Measurements from ENCODE around the gene PHF21B.
"Not testable (repeated sequence)": the region's sequence is repeated elsewhere in the genome, so short reads cannot be mapped to it uniquely, and the experiment has no call there.

PHF21B gene

DNA sequence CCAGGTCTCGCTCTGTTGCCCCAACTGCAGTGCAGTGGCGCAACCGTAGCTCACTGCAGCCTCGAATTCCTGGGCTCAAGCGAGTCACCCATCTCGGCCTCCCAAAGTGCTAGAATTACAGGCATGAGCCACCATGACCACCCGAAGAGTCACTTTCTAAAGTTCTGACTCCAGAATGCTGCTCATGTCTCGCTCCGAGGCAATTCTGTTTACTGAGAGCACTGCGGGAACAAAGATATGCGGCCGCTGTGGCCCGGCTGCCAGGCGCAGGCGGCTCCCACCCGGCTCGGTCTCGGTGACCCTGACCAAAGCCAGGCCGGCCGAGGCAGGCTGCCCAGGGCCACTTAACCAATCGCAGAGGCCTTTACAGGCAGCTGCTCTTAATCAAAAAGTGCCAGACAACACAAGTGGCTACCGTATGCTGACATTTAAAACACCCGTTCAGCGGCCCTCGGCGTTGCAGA, 78.7 kb downstream of the PHF21B start:
- no peak for DNase-seq

DNA sequence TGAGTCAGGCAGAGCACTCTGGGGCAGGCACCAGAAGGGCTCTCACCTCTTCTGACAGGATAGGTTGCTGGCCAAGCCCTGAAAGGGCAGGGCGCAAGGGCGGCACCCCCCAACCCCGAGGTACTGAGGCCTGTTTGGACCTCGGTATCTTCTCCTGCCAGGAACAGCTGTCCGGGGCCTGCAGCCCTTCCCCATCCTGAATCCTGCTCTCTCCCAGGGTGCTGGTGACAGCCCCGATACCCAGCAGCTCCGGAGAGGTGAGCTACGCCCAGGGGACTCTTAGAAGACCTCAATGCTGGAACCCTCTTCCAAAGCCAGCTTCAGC, 79.1 kb downstream of the PHF21B start:
- no peak for DNase-seq

- no peak for DNase-seq
Observed at GRCh38 chr22:44930016-44930710, 79.6 kb downstream of the PHF21B start.

GRCh38 chr22:44929359-44930015, 80.3 kb downstream of the PHF21B start:
- no peak for DNase-seq

DNA sequence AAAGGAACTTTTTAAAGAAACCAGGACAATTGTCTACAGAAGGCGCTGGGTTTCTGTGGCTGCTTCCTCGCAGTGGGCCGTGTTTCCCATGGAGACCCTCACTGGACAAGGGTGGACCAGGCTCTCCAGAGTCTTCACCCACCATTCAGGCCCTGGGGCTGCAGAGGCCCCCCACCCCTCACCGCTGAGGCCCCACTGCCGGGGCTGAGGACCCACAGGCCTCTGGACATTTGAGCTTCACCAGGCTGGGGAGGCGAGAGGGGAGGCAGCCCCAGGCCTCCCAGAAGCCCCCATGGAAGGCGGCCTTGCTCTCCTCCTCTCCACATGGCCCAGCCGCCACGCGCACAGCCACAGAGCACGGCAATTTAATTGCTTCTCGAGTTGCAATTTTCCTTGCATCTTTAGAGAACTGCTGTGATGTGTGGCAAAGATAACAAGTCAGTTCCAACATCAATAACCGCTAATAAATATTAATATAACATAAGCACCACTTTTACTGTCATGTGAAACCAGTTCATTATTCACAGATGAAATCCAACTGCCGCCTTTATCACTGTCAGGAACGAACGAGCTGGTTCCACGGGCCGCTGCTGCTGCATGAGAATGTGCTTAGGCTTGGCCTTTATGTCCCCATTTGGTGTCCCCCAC, 81.0 kb downstream of the PHF21B start:
- DNase-seq = no peak

DNA sequence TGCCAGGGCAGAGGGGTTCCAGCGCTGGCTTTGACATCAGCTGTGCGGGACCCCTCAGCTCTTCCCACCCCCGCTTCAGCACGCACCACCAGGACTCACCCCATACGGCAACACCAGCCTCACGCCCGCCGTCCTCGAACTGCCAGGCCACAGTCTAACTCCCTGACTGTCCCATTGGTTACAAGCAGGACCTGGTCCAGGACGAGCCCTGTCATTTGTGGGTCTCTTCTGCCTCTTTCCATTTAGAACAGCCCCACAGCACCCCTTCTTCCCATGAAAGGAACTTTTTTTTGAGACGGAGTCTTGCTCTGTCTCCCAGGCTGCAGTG, 81.7 kb downstream of the PHF21B start:
- no peak for DNase-seq

DNA sequence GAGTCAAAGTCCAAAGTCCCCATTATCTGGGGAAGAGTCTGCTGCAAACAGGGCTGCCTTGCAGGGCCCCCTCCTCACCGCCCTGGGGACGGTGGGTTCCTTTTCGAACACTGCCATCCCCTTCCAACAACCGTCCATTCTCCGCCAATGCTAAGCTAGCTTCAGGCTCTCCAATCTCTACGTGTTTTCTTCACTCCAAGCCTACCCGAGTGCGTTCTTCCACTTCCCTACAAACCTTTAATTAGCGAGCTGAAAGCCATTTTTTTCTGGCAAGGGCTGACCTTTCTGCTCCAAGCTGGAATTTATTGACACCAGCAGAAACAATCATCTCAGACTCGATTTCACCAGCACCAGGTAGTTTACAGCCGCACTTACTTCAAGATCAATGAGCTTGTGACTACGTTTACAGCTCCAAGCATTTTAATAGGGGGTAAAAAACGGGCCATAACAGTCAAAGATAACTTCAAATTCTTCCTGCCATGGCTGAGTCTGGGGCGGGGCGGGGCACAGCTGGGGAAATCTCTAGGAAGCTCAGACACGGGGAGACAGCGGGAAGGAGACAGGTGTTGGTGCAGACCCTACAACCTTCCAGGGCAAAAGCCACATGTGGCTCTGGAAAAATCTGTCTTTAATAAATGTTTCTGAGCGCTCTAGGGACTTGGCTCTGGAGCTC, 82.2 kb downstream of the PHF21B start:
- no peak for DNase-seq

GRCh38 chr22:44926491-44927415, 83.1 kb downstream of the PHF21B start:
- DNase-seq = no peak

DNA sequence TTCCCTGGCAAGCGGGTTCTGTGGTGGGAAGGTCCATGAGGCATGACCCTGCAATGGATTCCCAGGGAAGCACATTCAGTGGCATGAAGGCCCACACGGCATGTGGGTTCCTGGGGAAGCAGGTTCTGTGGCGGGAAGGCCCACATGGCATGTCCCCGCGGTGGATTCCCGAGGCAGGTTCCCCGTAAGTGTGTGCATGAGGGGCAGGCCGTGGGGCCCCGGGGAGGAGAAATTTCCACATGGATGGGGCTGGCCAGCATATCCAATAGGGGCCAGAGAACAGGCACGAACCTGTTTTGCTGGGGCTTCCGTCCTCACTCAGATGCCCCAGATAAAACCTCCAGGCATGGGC, 83.7 kb downstream of the PHF21B start:
- DNase-seq = no peak

- DNase-seq = no peak
Observed at GRCh38 chr22:44925465-44926123, 84.2 kb downstream of the PHF21B start.

DNA sequence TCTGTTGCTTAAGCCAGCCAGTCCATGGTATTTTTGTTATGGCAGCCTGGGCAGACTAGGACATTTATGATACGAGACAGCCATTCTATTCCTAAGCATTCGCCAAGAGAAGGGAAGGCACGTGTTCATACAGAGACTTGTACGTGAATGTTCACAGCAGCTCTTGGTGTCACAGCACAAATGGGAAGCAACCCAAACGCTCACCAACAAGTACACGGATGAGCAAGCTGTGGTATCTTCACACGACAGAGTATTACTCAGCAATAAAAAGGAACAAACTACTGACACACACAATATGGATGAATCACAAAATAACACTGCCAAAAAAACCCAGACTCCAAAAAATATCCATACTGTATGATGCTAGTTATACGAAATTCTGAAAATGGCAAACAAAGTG, 85.1 kb downstream of the PHF21B start:
- DNase-seq = no peak

GRCh38 chr22:44924098-44924497, 85.7 kb downstream of the PHF21B start:
- DNase-seq = no peak

DNA sequence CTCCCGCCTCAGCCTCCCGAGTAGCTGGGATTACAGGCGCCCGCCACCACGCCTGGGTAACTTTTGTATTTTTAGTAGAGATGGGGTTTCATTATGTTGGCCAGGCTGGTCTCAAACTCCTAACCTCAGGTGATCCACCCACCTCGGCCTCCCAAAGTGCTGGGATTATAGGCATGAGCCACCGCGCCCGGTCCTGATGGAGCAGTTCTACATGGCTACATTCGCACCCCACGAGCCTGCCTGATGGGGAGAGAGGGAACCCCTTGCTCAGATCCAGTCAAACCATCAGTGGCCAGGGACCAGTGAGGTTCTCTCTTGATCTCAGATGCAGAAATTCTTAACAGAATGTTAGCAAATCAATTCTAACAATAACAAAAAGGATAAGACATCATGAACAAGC, 88.0 kb downstream of the PHF21B start:
- not testable (repeated sequence) for DNase-seq

- DNase-seq = no peak
Observed at GRCh38 chr22:44920183-44920582, 89.6 kb downstream of the PHF21B start.

DNA sequence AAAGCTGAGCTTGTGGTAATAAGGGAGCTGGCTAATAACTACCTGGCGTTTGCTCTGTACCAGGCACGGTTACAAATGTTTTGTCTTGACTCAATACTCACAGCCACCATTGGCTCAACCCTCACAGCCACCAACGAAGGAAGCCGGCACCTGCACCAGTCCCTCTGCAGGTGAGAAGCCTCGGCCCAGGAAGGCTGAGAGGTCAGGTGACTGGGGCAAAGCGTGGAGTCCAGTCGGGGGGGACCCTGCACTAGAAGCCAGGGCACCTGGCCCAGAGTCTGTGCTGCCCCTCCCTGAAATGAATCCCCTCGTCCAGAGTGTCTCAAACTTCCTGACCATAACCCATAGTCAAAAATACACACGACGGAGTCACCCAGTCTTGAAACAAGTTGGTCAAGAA, 90.1 kb downstream of the PHF21B start:
- no peak for DNase-seq

- no peak for DNase-seq
Observed at GRCh38 chr22:44918925-44919392, 90.8 kb downstream of the PHF21B start.

DNA sequence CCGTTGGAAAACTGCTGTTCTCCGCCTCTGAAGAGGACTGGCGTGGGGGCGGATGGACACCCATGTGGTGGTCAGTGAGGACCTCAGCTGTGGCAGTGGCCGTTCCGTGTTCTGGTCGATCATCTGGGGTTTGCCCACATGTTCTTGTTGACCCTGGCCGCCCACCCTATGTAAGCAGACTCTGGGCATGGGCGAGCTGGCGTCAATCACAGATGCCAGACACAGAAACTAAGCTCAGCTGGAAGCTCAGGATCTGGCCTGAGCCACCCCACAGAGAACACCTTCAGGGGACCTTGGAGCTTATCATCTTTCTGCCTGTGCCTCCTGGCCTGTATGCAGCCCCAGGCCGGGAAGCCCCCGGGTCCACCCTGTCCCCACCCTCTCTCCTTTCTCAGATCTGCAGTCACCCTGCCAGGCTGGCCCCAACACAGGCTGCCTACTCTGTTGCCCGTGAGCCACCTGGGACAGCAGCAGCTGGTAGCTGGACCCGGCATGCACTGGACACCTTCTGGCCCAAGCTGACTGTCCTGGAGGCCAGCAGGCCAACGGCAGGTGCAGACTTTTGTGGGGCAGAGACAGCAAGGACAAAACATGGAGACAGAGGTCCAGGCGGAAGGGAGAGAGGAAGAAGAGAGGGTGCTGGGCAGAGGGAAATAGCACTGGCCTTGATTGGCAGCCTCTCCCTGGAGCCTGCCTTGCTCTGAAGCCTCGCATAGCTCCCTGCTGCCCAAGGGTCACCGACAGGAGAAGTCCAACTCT, 91.5 kb downstream of the PHF21B start:
- DNase-seq = no peak

- no peak for DNase-seq
Observed at GRCh38 chr22:44917372-44918165, 92.2 kb downstream of the PHF21B start.

- no peak for DNase-seq
Observed at GRCh38 chr22:44916281-44917231, 93.2 kb downstream of the PHF21B start.
